CMK (cell line): ENCODE data around the gene MAB21L2.

Experiments
- DNase-seq: peaks from one replicate; pipeline ENCODE4 v3.0.0-alpha.2; 2010; ENCODE audit warnings: low read depth

The MAB21L2 gene

GRCh38 chr4:150619042-150619441, 37.1 kb downstream of the MAB21L2 start:
- DNase-seq: no peak

DNA sequence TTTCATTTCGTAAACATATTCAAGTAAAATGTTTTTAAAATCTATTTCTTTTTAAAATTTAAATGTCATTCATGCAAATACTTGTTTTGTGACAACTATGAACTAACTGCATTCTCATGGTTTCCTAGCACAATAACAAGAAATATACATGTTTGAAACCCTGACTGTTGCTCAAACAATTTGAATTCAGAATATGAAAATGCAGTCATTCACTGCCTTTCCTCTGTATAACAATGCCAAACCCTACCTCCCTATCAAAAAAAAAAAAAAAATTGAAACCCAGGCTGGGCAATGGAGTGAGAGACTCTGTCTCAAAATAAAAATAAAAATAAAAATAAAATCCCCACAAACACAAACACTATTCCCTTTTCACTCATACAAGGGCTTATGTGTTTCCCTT, 42.1 kb downstream of the MAB21L2 start:
- no peak for DNase-seq

GRCh38 chr4:150625033-150625432, 43.1 kb downstream of the MAB21L2 start:
- DNase-seq: no peak

DNA sequence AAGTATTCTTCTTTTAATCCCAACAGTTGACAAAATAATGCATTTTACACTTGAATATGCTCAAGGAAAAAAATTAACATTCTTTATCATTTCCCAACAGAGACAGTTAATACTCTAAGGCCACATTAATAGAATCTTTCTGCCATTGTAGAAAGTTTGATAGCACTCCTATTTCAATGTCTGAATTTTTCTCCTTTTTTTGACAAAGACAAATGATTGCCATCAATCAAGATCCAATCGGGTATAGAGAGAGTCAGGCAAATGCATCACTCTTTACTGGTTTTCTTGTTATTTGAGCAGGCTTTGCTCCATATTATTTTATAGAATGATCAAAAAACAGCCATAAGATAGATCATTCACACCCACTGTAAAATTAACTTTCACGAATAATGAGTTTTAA, 46.1 kb downstream of the MAB21L2 start:
- DNase-seq: no peak

GRCh38 chr4:150632639-150633038, 50.7 kb downstream of the MAB21L2 start:
- no peak for DNase-seq
